ENCODE data around the gene BLVRB. TPM values are rescaled to one million over a fixed set of nuclear protein-coding genes. Genes with fewer than 3 reads are reported as not detected.
"Not testable (repeated sequence)": the region's sequence is repeated elsewhere in the genome, so short reads cannot be mapped to it uniquely, and the experiment has no call there.

BLVRB gene
- total RNA-seq, 1 donor from 2014 or later = 32.2 TPM

DNA sequence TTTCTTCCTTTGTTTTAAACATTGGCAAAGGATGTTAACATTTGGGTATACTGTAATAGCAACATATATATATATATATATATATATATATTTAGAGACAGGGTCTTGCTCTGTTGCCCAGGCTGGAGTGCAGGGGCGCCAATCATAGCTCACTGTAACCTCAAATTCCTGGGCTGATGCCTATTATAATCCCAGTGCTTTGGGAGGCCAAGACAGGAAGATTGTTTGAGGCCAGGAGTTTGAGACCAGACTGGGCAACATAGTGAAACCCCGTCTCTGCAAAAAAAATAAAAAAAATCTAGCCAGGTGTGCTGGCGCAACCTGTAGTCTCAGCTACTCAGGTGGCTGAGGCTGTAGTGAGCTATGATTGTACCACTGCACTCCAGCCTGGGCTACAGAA lies 5.4 kb downstream of the BLVRB start:
- H3K36me3 Mint-ChIP-seq = no peaks in the 10 kb centered on the region
- H3K4me3 Mint-ChIP-seq = no peak overlapping the region
- DNase-seq (ENCODE audit: extremely low spot score, unreplicated experiment) = no peak
- H3K27ac Mint-ChIP-seq = no peak overlapping the region
- TF ChIP-seq, protein P1, sequence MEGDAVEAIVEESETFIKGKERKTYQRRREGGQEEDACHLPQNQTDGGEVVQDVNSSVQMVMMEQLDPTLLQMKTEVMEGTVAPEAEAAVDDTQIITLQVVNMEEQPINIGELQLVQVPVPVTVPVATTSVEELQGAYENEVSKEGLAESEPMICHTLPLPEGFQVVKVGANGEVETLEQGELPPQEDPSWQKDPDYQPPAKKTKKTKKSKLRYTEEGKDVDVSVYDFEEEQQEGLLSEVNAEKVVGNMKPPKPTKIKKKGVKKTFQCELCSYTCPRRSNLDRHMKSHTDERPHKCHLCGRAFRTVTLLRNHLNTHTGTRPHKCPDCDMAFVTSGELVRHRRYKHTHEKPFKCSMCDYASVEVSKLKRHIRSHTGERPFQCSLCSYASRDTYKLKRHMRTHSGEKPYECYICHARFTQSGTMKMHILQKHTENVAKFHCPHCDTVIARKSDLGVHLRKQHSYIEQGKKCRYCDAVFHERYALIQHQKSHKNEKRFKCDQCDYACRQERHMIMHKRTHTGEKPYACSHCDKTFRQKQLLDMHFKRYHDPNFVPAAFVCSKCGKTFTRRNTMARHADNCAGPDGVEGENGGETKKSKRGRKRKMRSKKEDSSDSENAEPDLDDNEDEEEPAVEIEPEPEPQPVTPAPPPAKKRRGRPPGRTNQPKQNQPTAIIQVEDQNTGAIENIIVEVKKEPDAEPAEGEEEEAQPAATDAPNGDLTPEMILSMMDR (conservative IDR thresholded peaks at IDR 0.05) = no peak
- no peaks in the 10 kb centered on the region for H3K9me3 Mint-ChIP-seq
- H3K4me1 Mint-ChIP-seq (ENCODE audit: unreplicated experiment) = peaks cover 6% of the 10 kb centered on the region
- H3K27me3 Mint-ChIP-seq = no peaks in the 10 kb centered on the region

DNA sequence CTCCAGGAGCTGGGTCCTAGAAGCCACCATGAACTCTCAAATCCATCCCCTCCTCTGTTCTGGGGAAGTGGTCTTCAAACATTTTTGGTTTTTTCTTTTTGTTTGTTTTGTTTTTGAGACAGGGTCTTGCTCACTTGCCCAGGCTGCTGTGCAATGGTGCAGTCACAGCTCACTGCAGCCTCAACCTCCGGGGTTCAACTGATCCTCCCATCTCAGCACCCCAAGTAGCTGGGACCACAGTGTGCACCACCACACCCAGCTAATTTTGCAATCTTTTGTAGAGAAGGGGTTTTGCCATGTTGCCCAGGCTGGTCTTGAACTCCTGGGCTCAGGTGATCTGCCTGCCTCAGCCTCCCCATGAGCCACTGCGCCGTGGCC lies 7.0 kb downstream of the BLVRB start:
- TF ChIP-seq, protein P1 (conservative IDR thresholded peaks at IDR 0.05) = no peak
- H3K4me1 Mint-ChIP-seq (ENCODE audit: unreplicated experiment) = no peaks in the 10 kb centered on the region
- no peaks in the 10 kb centered on the region for H3K36me3 Mint-ChIP-seq
- no peak overlapping the region for H3K27ac Mint-ChIP-seq
- H3K4me3 Mint-ChIP-seq = no peak overlapping the region
- no peak for DNase-seq (ENCODE audit: extremely low spot score, unreplicated experiment)
- no peaks in the 10 kb centered on the region for H3K9me3 Mint-ChIP-seq
- no peaks in the 10 kb centered on the region for H3K27me3 Mint-ChIP-seq

DNA sequence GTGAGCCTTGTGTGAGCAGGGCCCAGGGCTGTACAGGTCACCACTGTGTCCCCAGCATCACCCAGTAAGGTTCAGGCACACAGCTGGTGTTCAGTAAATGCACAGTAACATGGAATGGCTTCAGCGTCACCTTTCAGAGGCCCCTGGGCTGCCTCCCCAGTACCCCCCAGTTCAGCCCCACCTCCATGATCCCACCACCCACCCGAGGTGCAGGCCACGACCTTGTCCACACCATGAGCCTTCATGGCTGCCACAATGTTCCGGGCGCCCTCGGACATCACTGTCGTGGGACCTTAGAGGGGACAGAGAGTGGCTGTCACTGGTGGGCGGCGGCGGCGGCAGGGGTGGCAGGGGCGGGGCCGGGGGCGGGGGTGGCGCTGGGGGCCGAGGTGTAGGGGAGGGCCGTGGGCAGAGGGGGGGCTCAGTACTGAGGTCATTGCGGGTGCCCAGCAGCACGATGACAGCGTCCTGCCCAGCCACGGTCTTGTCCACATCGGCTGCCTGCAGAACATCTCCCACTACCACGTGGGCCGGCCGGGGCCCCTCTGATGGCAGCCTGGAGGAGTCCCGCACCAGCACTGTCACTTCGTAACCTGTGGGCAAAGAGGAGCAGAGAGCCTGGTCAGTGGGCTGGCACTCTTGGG lies 7.5 kb downstream of the BLVRB start:
- Mint-ChIP-seq H3K36me3 (no peaks in the 10 kb centered on the region), H3K9me3 (no peaks in the 10 kb centered on the region), H3K4me3 (no peak overlapping the region), H3K4me1 (ENCODE audit: unreplicated experiment) (no peaks in the 10 kb centered on the region), H3K27ac (no peak overlapping the region), H3K27me3 (no peaks in the 10 kb centered on the region)
- TF ChIP-seq, protein P1 (conservative IDR thresholded peaks at IDR 0.05) = no peak
- no peak for DNase-seq (ENCODE audit: extremely low spot score, unreplicated experiment)

DNA sequence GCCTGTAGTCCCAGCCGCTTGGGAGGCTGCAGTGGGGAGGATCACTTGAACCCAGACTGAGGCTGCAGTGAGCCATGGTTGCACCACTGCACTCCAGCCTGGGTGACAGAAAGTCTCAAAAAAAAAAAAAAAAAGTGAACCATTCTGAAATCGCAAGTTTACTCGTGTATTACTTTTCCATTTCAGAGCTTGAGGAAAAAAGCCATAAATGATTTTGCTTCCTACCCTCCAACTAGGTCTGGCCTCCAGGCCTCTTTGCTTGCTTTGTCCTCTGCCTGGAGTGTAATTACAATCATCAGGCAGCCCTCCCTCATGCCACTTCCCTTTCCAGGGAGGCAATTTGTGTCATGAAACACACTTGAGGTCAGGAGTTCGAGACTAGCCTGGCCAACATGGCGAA lies 8.5 kb downstream of the BLVRB start:
- H3K36me3 Mint-ChIP-seq = no peaks in the 10 kb centered on the region
- no peaks in the 10 kb centered on the region for H3K4me1 Mint-ChIP-seq (ENCODE audit: unreplicated experiment)
- DNase-seq (ENCODE audit: extremely low spot score, unreplicated experiment) = no peak
- no peak overlapping the region for H3K4me3 Mint-ChIP-seq
- TF ChIP-seq, protein P1 (conservative IDR thresholded peaks at IDR 0.05) = no peak
- no peaks in the 10 kb centered on the region for H3K9me3 Mint-ChIP-seq
- H3K27ac Mint-ChIP-seq = no peak overlapping the region
- no peaks in the 10 kb centered on the region for H3K27me3 Mint-ChIP-seq

DNA sequence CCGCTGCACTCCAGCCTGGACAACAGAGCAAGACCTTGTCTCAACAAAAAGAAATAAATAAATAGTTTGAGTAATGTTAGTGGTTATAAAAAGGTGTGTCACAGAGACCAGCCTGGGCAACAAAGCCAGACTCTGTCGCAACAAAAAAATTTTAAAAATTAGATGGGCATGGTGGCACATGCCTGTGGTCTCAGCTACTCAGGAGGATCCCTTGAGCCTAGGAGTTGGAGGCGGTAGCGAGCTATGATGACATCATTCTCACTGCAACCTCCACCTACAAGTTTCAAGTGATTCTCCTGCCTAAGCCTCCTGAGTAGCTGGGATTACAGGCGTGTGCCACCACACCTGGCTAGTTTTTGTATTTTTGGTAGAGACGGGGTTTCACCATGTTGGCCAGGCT lies 11.6 kb downstream of the BLVRB start:
- H3K9me3 Mint-ChIP-seq; H3K4me1 Mint-ChIP-seq (ENCODE audit: unreplicated experiment); DNase-seq (ENCODE audit: extremely low spot score, unreplicated experiment); H3K36me3 Mint-ChIP-seq; H3K4me3 Mint-ChIP-seq; H3K27me3 Mint-ChIP-seq; H3K27ac Mint-ChIP-seq: not testable (repeated sequence)

DNA sequence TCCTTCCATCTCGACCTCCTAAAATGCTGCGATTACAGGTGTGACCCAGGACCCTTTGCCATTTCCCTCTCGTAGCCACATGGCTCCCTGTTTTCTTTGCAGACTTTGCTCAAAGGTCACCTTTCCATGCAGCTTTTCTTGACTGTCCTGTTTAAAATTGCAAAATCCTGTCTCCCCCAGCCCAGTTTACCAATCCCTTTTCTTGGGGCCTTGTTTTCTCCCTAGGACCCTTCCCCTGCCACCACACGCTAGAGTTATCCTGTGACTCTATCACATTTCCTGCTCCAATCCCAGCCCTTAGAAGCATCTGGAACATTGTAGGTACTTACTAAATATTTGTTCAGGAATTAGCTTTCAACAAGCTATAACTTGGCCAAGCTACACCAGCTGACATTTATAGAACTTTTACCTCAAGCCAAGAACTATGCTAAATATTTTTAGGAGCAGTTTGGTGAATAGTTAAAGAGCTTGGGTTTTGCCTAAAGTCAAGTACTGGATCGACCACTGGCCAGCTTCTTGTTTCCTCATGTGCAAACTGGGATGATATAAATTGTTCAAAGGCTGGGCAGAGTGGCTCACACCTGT lies 12.3 kb downstream of the BLVRB start:
- no peak overlapping the region for H3K4me3 Mint-ChIP-seq
- no peak for DNase-seq (ENCODE audit: extremely low spot score, unreplicated experiment)
- H3K9me3 Mint-ChIP-seq = no peaks in the 10 kb centered on the region
- TF ChIP-seq, protein P1 (conservative IDR thresholded peaks at IDR 0.05) = no peak
- no peak overlapping the region for H3K27ac Mint-ChIP-seq
- peaks cover 4% of the 10 kb centered on the region for H3K36me3 Mint-ChIP-seq
- H3K4me1 Mint-ChIP-seq (ENCODE audit: unreplicated experiment) = no peaks in the 10 kb centered on the region
- no peaks in the 10 kb centered on the region for H3K27me3 Mint-ChIP-seq
